ENCODE measurements around the gene ADISSP. TPM values are rescaled to one million over a fixed set of nuclear protein-coding genes. Genes with fewer than 3 reads are reported as not detected.

Gene ADISSP
- total and polyA plus RNA-seq, 2 of the 8 experiments (the other 6 are each of a cell fraction or from before 2014, with no cell fraction given), result 111 to 141 TPM

DNA sequence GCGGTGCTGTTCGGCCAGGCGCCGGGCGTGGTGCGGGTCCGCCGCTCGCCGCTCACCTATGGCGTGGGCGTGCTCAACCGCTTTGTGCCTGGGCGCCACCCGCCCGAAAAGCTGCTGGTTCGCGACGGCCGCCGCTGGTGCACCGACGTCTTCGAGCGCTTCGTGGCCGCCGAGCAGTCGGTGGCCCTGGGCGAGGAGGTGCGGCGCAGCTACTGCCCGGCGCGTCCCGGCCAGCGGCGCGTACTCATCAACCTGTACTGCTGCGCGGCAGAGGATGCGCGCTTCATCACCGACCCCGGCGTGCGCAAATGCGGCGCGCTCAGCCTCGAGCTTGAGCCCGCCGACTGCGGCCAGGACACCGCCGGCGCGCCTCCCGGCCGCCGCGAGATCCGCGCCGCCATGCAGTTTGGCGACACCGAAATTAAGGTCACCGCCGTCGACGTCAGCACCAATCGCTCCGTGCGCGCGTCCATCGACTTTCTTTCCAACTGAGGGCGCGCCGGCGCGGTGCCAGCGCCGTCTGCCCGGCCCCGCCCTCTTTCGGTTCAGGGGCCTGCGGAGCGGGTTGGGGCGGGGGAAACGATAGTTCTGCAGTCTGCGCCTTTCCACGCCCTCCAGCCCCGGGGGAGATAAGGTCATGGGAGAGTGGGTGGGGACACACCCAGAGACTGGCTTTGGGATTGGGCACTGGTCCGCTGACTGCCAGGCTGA, 15.7 kb downstream of the ADISSP start:
- Histone ChIP-seq H3K14ac (ENCODE audit: insufficient read length) (no peak overlapping the region), H3K23me2 (ENCODE audit: low read depth, low read length) (peaks cover 19% of the 10 kb centered on the region), H3K23ac (ENCODE audit: insufficient read length) (no peak overlapping the region), H2AK5ac (ENCODE audit: low read depth, low read length) (no peak overlapping the region), H3K27ac (ENCODE audit: low read depth, low read length) (no peak overlapping the region), H3K36me3 (ENCODE audit: control insufficient read depth in 2 of 4, insufficient read depth in 4 of 4, low read length in 3 of 4) (no peaks in the 10 kb centered on the region; a peak in 2 of 8 replicates), H2BK120ac (replicated peaks; ENCODE audit: low read depth, low read length) (no peak overlapping the region), H3K56ac (replicated peaks; ENCODE audit: insufficient read length, low read depth, low read length) (no peak overlapping the region), H2AFZ (ENCODE audit: low read length) (no peak overlapping the region), H2BK20ac (ENCODE audit: low read length) (no peak overlapping the region), H3K79me1 (ENCODE audit: low read depth, low read length) (no peaks in the 10 kb centered on the region; the same call in 1 of the 2 replicates), H2BK5ac (ENCODE audit: low read depth, low read length) (peak overlapping the region; percentile 48; the same call in 1 of the 2 replicates), H3K4me2 (ENCODE audit: insufficient read depth in 1 of 2, low read depth in 2 of 2, low read length in 2 of 2) (peak overlapping the region; percentile 51 to 89), H2BK15ac (ENCODE audit: low read length) (peak overlapping the region; percentile 46; the same call in 1 of the 2 replicates), H3K9ac (replicated peaks in 1 of 4; ENCODE audit: extremely low read depth in 1 of 4, low read depth in 3 of 4, low read length in 3 of 4) (no peak overlapping the region; a peak in 1 of 7 replicates), H3K4me1 (replicated peaks in 1 of 4; ENCODE audit: control insufficient read depth in 3 of 4, insufficient read depth in 4 of 4, low read length in 3 of 4) (peaks cover 0 to 17% (median 4%) of the 10 kb centered on the region in 4 experiments; a peak in 5 of 7 replicates), H3K4ac (replicated peaks; ENCODE audit: insufficient read length, low read depth, low read length) (no peak overlapping the region), H4K91ac (replicated peaks; ENCODE audit: insufficient read length, low read length) (peak overlapping the region; percentile 22), H4K8ac (ENCODE audit: extremely low read depth, insufficient read depth, low read length) (peak overlapping the region; percentile 81; the same call in 1 of the 2 replicates), H3K27me3 (replicated peaks in 1 of 4; ENCODE audit: control insufficient read depth in 3 of 4, extremely low read depth in 1 of 4, insufficient read depth in 3 of 4, low read length in 3 of 4) (peaks cover 4 to 22% (median 17%) of the 10 kb centered on the region in 4 experiments), H3K9me3 (ENCODE audit: insufficient read depth in 2 of 2, low read depth in 1 of 2, low read length in 1 of 2) (no peaks in the 10 kb centered on the region), H3K79me2 (ENCODE audit: control insufficient read depth in 1 of 2, insufficient read depth in 2 of 2, low read length in 2 of 2) (no peaks in the 10 kb centered on the region), H4K20me1 (replicated peaks in 1 of 2; ENCODE audit: control insufficient read depth in 1 of 2, insufficient read depth in 2 of 2, low read length in 2 of 2) (peaks cover 6 to 26% of the 10 kb centered on the region in 2 experiments), H3K18ac (ENCODE audit: extremely low read depth, low read length) (no peak overlapping the region; the same call in 1 of the 2 replicates), H4K5ac (ENCODE audit: insufficient read length, low read depth, low read length) (peak overlapping the region; percentile 7), H3K4me3 (ENCODE audit: extremely low read depth in 1 of 4, insufficient read depth in 2 of 4, low read depth in 3 of 4, low read length in 4 of 4) (peak overlapping the region; percentile 16 to 50 (median 33); a peak in 7 of 8 replicates), H2BK12ac (ENCODE audit: low read depth, low read length) (peak overlapping the region; percentile 33; the same call in 1 of the 2 replicates)
- ChIA-PET CTCF (ENCODE audit: partially characterized antibody) (interaction anchor here (0.6 to 18.6 kb wide), 24 partner anchors 11 to 334 kb away, joined by 3 to 308 read pairs (median 6); partner anchors contain the start of genes ADAM33, ADISSP, AP5S1 and HSPA12B), POLR2A (ENCODE audit: partially characterized antibody) (interaction anchor here (0.8 to 3.7 kb wide), 18 partner anchors 11 to 75 kb away, joined by 3 to 17 read pairs (median 4); partner anchors contain the start of gene ADISSP)
- DNase-seq (ENCODE audit: low read depth in 1 of 2, low spot score in 2 of 2), result peak; percentile 60 to 89
- 46% methylated on average over 65 of the region's 95 CpGs; no CpG with 5 or more reads in 1 of the 2 experiments for WGBS, 2 experiments (ENCODE audit: extremely low coverage in 1 of 2, insufficient coverage in 1 of 2, insufficient read length in 1 of 2, insufficient replicate concordance in 2 of 2, low coverage in 1 of 2, low lambda C conversion rate in 2 of 2, missing lambda C conversion rate in 1 of 2)
- no peak for FAIRE-seq
- TF ChIP-seq KDM4A (IDR thresholded peaks at IDR 0.05; ENCODE audit: low read depth, low read length, severe bottlenecking) (peak; percentile 64), CEBPB (IDR thresholded peaks at IDR 0.05; ENCODE audit: low read depth, low read length) (no peak), SP1 (IDR thresholded peaks at IDR 0.05; ENCODE audit: low read depth, low read length) (no peak), EGR1 (IDR thresholded peaks at IDR 0.05; ENCODE audit: borderline replicate concordance, low read depth, low read length) (peak; percentile 4; the same call in 1 of the 2 replicates), TAF1 (IDR thresholded peaks at IDR 0.05; ENCODE audit: low read depth, low read length) (0 out of 2 replicates have a peak, but pooled peaks have one; percentile 3), SIN3A (conservative IDR thresholded peaks at IDR 0.05 in 1 of 2, IDR thresholded peaks at IDR 0.05 in 1 of 2; ENCODE audit: low read depth in 1 of 2, low read length in 2 of 2) (0 out of 4 replicates have a peak, but pooled peaks of 1 of the 2 experiments have one; percentile 23), JUND (IDR thresholded peaks at IDR 0.05; ENCODE audit: low read length) (no peak), HDAC6 (IDR thresholded peaks at IDR 0.05; ENCODE audit: low read depth, low read length) (no peak), POU5F1 (IDR thresholded peaks at IDR 0.05; ENCODE audit: low read depth, low read length) (no peak), NRF1 (IDR thresholded peaks at IDR 0.05; ENCODE audit: low read depth, low read length) (0 out of 2 replicates have a peak, but pooled peaks have one; percentile 15)
- TF ChIP-seq, protein P1, sequence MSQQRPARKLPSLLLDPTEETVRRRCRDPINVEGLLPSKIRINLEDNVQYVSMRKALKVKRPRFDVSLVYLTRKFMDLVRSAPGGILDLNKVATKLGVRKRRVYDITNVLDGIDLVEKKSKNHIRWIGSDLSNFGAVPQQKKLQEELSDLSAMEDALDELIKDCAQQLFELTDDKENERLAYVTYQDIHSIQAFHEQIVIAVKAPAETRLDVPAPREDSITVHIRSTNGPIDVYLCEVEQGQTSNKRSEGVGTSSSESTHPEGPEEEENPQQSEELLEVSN (IDR thresholded peaks at IDR 0.05), result peak; percentile 60
